Activated CD8-positive, alpha-beta memory T cell treated with anti-CD3 and anti-CD28 coated beads for 1 hour (primary cell): Measurements from ENCODE around the gene SLC31A2.
"Not testable (repeated sequence)": the region's sequence is repeated elsewhere in the genome, so short reads cannot be mapped to it uniquely, and the experiment has no call there.

Experiments used
- DNase-seq, 2 donors: peaks; one replicate each; pipeline ENCODE4 v3.0.0-alpha.2; 2020; ENCODE audit warnings: low read depth in 1 of 2; ENCODE audit errors: extremely low read depth in 1 of 2

SLC31A2 gene

DNA sequence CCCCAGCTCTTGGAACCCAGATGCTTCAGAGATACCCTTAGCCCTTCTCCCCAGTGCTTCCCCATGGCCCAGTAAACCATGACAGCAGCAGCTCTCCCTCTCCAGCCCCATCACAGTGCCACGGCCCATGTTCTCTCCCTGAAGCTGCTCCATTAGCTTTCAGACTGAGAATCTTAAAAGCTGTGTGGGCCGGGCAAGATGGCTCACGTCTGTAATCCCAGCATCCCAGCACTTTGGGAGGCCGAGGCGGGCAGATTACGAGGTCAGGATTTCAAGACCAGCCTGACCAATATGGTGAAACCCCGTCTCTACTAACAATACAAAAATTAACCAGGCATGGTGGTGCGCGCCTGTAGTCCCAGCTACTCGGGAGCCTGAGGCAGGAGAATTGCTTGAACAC lies 1.2 kb upstream of the SLC31A2 start:
- not testable (repeated sequence) for DNase-seq

DNA sequence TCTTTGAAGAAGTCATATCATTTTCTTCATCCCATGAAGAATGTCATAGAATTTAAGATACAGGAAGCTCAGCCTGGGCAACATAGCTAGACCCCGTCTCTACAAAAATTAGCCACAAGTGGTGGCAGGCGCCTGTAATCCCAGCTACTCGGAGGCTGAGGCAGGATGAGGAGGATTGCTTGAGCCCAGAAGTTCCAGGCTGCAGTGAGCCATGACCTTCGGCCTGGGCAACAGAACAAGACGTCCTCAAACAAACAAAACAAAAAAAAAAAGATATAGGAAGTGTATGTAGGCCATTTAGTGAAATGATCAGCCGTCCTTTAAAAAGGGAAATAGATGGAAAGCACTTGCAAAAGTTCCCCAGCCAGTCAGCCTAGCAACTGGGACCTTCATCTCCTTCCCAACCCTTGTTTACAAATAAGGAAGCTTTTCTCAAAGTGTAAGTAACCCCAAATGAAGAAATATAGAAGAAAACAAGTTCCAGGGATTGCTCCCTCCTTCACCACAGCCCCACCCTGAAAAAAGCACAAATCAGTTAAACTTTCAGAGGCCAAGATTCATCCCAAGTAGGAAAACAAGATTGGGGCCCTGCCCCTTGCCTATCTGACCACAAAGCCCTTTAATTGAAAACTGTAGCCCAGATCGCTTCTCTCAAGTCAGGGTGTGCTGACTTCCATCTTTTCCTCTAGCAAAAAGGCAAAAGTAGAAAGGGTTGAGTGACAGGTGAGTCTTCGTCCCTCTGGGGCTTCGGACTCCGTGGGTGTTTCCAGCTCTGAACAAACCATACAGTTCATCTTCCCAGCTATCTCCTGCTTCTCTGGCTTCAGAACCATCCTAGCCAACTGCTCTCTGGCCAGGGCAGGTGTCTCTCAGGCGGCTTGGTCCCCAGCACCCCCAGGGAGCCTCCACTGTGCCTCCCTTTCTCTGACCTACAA lies 1.2 kb downstream of the SLC31A2 start:
- no peak for DNase-seq

DNA sequence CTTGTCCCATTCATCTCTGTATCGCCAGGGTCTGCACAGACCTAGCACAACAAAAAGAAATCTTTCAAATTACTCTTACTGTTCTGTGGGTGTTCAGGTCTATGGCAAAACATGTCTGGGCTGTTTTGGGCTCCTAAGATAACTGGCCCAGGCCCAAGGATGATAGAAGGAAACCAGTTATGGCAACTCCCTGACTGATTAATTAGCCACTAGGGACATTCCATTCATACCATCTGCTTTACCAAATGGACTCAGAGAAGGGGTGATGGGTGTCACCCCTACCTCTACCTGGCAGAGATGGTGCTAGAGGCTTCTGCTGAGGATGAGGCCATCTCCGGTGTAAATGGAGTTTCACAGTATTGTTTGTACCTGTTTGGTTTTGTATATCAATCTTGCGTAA lies 1.9 kb downstream of the SLC31A2 start:
- no peak for DNase-seq

DNA sequence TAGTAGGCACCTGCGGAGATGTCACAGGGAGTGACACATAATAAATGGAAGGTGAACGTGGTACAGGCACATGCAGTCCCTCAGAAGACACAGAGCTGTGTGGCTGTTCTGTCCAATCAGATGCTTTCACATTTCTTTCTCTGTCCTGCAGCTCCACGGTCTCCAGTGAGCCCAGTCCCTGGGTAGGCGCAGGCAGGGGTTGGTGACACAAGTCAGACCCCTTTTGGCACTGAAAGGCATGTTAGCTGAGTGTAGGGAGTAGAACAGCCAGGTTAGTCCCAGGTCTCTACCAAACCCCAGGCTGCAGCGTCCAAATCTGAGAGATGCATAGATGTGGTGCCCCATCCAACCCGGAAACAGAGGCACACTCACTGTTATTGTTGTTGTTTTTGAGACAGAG lies 2.8 kb downstream of the SLC31A2 start:
- no peak for DNase-seq

GRCh38 chr9:113154471-113154870 lies 3.7 kb downstream of the SLC31A2 start:
- no peak for DNase-seq

- DNase-seq = no peak
These were observed 4.1 kb downstream of the SLC31A2 start for GRCh38 chr9:113154946-113155345.

- DNase-seq = no peak
These were observed 5.2 kb downstream of the SLC31A2 start for GRCh38 chr9:113155911-113156588.

DNA sequence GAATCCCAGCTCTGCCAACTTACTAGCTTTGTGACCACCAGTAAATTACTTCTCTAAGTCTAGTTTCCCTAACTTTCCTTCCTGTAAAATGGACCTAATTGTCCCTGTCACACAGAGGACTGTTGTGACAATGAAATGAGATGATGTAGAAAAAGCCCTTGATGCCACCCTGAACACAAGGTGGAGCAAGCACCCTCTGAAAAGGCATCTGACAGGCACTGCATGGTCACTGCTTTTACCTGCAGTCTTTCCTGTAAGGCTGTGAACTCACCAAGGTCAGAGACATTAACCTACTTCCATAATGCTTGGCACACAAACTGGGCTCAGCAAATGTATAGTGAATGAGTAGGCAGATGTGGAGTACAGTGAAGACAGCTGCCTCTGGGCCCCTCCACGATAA lies 6.1 kb downstream of the SLC31A2 start:
- no peak for DNase-seq

GRCh38 chr9:113158446-113158845 lies 7.6 kb downstream of the SLC31A2 start:
- DNase-seq = no peak

GRCh38 chr9:113160571-113160970 lies 9.8 kb downstream of the SLC31A2 start:
- no peak for DNase-seq

- no peak for DNase-seq
These were observed 12.2 kb downstream of the SLC31A2 start for GRCh38 chr9:113163001-113163400.

- no peak for DNase-seq
These were observed 13.9 kb downstream of the SLC31A2 start for GRCh38 chr9:113164536-113165300.

DNA sequence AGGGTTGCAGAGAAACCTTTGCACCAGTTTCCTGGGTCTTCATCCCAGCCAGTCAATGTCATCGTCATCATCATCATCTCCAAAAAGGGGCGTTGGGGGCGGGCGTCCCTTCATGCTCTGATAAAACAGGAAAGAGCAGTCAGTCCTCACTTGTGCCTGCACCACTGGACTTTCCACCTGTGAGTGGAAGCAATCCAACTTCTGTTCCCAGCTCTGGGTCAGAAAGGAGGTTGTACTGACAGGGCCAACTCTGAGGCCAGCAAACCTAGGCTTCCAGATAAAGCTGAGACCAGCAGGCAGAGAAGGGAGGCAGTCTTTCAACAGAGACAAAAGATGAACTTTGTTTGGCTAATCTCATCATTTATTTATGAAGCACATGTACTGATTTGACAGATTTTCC lies 15.2 kb downstream of the SLC31A2 start:
- no peak for DNase-seq

- no peak for DNase-seq
These were observed 18.0 kb downstream of the SLC31A2 start for GRCh38 chr9:113168809-113169208.

- DNase-seq = no peak
These were observed 22.5 kb downstream of the SLC31A2 start for GRCh38 chr9:113173341-113173740.

DNA sequence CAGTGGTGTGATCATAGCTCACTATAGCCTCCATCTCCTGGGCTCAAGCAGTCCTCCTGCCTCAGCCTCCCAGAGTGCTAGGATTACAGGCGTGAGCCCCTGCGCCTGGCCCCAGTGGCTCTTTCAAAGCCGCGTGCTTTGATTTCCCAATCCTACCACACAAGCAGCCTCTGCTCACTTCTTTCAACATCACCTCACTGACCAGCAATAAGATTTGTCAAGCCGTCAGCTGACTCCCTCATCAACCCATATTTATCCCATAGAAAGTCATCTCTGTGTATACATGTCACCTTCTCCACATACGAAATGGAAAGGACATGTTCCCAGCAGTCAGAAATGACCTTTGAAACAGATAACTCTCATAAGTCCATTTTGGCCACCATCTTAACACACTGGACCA lies 26.0 kb downstream of the SLC31A2 start:
- no peak for DNase-seq

DNA sequence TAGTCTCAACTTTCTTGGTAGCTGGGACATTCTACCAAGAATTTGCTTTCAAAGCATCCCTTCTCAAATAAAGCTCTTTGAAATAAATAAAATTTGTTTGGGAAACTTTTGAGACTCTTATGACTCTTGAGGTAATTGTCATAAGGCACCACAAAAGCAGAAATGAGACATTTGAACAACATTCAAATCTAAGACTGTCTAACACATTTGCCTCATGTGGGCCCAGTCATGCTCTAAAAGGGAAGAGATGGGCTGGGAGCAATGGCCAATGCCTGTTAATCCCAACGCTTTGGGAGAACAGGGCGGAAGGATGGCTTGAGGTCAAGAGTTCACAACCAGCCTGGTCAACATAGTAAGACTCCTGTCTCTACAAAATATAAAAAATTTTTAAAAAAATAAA lies 26.4 kb downstream of the SLC31A2 start:
- no peak for DNase-seq

DNA sequence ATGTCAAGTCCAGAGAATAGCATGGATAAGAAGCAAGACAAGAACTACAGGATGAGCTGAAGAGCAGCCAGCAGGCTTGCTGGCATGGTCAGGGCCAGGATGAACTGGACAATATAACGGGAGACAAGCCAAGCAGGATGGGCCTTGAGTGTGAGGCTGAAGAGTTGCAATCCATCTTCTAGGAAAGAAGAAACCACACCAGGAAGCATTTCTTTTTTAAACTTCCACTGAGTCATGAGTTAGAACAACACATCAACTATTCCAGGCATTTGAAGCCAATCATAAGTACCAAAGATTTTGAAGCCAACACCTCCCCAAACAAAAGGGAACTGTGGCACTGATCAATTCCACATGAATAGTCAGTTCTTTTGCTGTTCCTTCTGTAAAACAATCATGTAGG lies 27.3 kb downstream of the SLC31A2 start:
- no peak for DNase-seq

- no peak for DNase-seq
These were observed 29.0 kb downstream of the SLC31A2 start for GRCh38 chr9:113179839-113180238.

DNA sequence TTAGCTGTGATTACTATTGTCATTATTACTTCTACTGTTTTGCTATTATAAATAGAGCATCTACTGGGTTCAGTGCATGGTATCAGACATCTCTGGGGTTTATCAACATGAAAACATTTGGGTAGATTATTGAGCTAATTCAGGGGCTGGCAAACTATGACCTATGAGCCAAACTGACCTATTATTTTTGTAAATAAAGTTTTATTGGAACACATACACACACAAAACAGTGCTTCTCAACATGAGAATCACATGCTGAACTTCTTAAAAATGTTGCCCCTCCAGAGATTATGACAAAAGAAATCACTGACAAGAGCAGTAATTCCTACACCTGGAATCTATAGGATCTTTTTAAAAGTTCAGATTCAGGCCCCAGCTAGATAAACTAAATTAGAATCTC lies 30.4 kb downstream of the SLC31A2 start:
- DNase-seq = no peak

DNA sequence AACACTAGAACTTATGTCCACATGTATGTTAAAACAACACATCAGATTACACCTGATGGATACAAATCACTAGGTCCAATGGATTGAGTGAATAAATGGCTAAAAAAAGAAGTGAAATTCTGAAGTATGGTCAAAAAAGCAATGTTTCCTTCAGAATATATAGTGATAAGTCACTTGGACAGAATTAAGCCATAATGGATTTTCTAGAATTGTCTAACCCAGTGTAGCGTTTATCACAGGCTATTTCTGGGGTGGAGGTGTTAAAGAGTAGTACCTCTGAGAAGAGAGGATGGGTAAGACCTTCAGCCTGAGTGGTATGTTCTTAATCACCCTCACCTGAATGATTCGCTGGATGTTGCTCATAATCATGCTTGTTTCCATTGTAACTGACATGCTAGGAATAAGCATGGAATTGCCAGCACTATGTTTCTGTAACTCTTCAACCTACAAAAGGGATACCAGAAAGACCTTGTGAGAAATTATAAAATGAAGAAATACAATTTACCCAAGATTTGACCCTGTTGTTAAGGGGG lies 33.2 kb downstream of the SLC31A2 start:
- DNase-seq = no peak
